ENCODE results near the gene PAPOLB.

PAPOLB gene

GRCh38 chr7:4824120-4824775 is 37.6 kb downstream of the PAPOLB start:
- no peak for DNase-seq (ENCODE audit: low spot score)

GRCh38 chr7:4823441-4824119 is 38.2 kb downstream of the PAPOLB start:
- DNase-seq (ENCODE audit: low spot score), result no peak

DNA sequence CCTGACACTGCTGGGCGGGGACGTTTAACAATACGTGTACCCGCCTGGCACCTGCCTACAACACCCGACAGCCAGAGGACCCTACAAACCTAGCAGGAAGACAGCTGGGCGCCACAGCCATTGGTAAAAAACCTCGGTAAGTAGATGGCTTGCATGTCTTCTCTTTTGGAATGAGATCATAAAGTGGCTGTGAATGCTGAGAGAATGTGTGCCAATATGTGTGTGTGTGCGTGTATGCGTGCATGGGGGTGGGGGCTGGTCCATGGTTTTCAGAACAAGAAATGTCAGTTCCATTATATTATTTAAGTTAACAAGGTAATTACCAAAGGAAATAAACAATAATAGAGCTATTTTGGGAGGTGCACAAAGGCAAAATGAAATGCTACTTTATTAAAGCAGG is 39.2 kb downstream of the PAPOLB start:
- DNase-seq (ENCODE audit: low spot score), result no peak

DNA sequence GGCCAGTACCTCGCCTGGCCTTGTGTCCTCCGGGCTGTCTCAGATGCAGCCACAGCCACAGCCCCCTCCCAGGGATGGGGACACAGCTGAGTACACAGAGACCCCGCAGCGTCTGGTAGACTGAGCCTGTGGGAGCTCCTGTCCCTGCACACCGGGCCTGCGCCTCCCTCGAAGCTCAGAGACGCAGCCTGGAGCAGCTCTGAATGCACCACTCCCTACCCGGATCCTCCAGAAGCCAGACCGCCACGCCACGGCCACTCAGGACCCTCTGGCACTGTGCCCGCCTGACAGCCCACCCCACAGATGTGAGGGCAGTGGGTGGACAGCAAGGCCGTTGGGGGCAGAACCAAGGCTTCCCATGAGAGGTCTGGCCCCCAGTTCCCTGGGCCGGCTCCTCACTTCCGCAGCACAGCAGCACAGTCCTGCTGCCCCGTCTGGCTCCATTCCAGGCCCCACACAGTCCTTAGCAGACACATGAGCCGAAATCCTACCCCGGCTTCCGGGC is 40.8 kb downstream of the PAPOLB start:
- DNase-seq (ENCODE audit: low spot score), result no peak

- DNase-seq (ENCODE audit: low spot score), result no peak
Observed at GRCh38 chr7:4820405-4820966, 41.3 kb downstream of the PAPOLB start.

DNA sequence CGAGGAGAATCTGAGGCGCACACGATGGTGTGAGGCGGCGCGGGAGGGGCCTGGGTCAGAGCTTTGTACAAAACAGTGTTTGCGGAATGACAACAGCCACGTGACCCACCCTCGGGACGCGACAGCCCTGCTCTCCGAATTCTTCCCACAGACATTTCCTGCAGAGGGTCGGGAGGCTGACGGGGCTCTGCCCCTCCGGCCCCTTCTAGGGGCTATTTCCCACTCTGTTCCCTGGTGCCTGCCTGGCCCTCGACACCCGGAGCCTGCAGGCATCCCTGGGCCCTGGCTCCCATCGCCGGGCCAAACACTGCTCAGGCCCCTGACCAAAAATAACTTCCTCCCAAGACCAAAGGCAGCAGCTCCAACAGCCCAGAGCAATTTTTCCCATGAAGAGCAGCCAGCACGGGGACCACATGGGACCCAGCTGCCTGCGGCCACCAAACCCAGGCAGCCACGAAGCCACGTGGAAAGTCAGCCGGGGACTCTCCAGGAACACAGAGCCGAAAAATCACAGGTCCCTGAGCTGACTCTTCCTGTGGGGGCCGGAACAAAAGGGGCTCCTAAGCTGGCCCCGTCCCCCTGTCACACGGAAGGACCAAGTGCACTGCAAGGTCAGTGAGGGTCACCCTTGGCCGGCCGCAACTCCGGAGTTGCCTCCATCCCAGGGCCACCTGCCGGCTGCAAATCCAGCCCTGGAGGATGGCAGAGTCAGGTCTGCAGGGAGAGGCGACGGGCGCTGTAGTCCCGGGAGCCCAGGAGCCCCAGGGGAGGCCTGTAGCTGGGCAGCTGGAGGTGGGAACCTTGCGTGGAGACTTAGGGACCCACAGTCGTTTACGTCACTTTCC is 42.0 kb downstream of the PAPOLB start:
- DNase-seq (ENCODE audit: low spot score), result no peak

GRCh38 chr7:4818000-4818794 is 43.6 kb downstream of the PAPOLB start:
- no peak for DNase-seq (ENCODE audit: low spot score)

DNA sequence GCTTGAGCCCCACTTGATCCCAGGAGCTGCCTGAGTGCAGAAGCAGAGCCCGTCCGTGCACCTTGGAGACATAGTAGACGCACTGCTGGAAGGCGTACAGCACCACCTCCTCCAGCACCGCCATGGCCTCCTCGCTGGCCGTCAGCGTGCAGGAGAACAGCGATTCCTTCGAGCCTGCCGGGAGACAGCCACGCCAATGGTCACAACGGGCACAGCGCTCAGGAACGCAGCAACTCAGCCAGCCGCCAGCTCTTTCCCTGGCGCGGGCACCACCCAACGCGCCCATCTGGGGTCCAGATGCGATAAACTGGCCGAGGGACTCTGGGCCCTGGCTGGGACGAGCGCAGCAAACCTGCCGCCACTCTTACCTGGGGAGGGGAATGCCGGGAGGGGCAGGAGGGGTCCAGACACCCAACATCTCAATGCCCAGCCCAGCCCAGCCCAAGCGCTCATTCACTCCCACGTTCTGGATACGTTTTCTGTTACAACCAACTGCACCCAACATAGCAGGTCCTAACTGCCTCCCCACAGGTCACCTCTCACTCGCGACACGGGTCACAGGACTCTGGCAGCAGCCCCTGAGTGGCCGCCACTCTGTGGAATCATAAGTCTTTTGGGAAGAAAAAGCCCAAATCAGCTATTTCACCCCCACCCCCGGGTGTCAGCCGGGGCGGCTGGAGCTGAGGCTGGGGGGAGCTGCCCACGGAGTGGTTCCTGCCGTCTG is 44.5 kb downstream of the PAPOLB start:
- no peak for DNase-seq (ENCODE audit: low spot score)

GRCh38 chr7:4816419-4817080 is 45.3 kb downstream of the PAPOLB start:
- DNase-seq (ENCODE audit: low spot score), result no peak

- no peak for DNase-seq (ENCODE audit: low spot score)
Observed at GRCh38 chr7:4815609-4816418, 46.0 kb downstream of the PAPOLB start.

GRCh38 chr7:4815121-4815520 is 46.7 kb downstream of the PAPOLB start:
- DNase-seq (ENCODE audit: low spot score), result no peak

- DNase-seq (ENCODE audit: low spot score), result no peak
Observed at GRCh38 chr7:4814433-4814832, 47.4 kb downstream of the PAPOLB start.

DNA sequence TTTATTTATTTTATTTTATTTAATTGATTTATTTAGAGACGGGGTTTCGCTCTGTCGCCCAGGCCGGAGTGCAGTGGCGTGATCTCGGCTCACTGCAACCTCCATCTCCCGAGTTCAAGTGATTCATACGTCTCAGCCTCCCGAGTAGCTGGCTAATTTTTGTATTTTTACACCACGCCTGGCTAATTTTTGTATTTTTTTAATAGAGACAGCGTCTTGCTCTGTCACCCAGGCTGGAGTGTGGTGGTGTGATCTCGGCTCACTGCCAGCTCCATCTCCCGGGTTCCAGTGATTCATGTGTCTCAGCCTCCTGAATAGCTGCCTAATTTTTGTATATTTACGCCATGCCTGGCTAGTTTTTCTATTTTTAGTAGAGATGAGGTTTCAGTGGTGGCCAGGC is 52.2 kb downstream of the PAPOLB start:
- DNase-seq (ENCODE audit: low spot score), result no peak

DNA sequence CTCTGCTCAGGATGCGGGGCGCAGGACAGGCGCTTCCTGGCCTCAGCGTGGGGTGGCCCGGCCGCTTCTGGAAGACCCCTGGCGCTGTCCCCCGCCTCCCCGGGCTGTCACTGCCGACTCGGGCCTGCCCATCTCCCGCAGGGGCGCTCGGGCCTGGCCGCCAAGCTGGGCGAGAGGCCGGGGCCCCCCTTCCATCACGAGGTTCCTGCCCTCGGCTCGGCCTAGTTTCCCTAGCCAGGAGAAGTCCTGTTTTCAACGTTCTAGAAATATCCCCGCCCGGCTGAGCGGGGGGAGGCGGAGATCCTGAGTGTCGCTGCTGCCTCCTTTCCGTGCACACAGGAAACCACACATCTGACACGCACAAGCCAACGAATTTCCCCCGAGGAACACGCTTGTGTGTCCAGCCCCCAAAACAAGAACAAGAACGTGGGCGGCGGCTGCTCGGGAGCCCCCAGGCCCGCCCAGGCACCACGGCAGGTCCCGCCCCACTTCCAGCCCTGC is 52.7 kb downstream of the PAPOLB start:
- no peak for DNase-seq (ENCODE audit: low spot score)

- no peak for DNase-seq (ENCODE audit: low spot score)
Observed at GRCh38 chr7:4808565-4808964, 53.3 kb downstream of the PAPOLB start.

DNA sequence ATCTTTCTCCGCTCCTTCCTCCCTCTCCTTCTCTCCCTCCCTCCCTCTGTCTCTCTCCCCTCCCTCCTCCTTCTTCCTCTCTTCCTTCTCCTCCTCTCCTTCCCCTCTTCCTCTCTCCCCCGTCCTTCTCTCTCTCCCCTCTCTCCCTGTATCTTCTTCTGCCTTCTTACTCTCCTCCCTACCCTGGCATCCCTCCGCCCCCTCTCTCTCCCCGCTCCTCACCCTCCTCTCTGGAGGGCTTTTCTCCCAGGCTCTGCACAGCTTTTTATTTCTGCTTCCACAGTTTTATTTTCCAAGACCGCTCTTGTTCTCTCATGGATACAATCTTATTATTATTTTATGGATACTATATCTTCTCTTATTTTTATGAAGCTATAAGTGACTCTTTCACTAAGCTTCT is 53.8 kb downstream of the PAPOLB start:
- DNase-seq (ENCODE audit: low spot score), result no peak
